Endometrial microvascular endothelial cells (primary cell): ENCODE data around the gene RAB4A. TPM values are rescaled to one million over a fixed set of nuclear protein-coding genes. Genes with fewer than 3 reads are reported as not detected.

Experiments
- in situ Hi-C: cut with HindIII; loops from 2 replicates; pipeline ENCODE4 v1.10.0; 2017; ENCODE audit warnings: low sequenced_read_pairs, low pct_unique_long_range_greater_than_20kb; ENCODE audit errors: inconsistent ontology term
- total RNA-seq: library from RNA; depleted of rRNA; stranded (reverse); fragments of >200 nt; gene quantifications from one replicate; pipeline ENCODE4 v1.2.3, GENCODE V29; 2015; ENCODE audit errors: inconsistent ontology term

RAB4A gene
- total RNA-seq, 1 donor from 2014 or later, result 18.2 TPM

GRCh38 chr1:229344937-229345684 is 74.2 kb downstream of the RAB4A start:
- in situ Hi-C loops, result loop anchor here (25.0 kb wide), 1 partner anchor 92 kb away; the partner anchor contains the start of gene ACTA1

GRCh38 chr1:229347528-229347927 is 76.6 kb downstream of the RAB4A start:
- in situ Hi-C loops, result loop anchor here (25.0 kb wide), 1 partner anchor 90 kb away; the partner anchor contains the start of gene ACTA1

GRCh38 chr1:229349463-229350385 is 78.8 kb downstream of the RAB4A start:
- in situ Hi-C loops, result loop anchor here (25.0 kb wide), 1 partner anchor 88 kb away; the partner anchor contains the start of gene ACTA1

GRCh38 chr1:229352975-229353374 is 82.1 kb downstream of the RAB4A start:
- in situ Hi-C loops, result no loop called here

GRCh38 chr1:229354226-229354625 is 83.3 kb downstream of the RAB4A start:
- in situ Hi-C loops, result no loop called here

Other genes with a start within 250 kb of the RAB4A start
- 7.6 TPM for gene CCSAP, start 71.9 kb downstream of the RAB4A start, total RNA-seq
- not detected for gene ACTA1, start 163.0 kb downstream of the RAB4A start, total RNA-seq
- 39.8 TPM for gene NUP133, start 237.2 kb downstream of the RAB4A start, total RNA-seq